DOHH2 (cell line): ENCODE measurements around the gene ATG4B.

Source experiments
- H3F3A ChIP-seq: fragments of 200-600 bp; sonication (generic), shearing (Covaris generic); 2 replicates; pipeline ENCODE4 v1.6.0; 2016; ENCODE audit warnings: antibody characterized with exemption, mild to moderate bottlenecking; ENCODE audit not compliant: control insufficient read depth, insufficient read depth
- H3K27ac ChIP-seq: fragments of 200-600 bp; sonication (generic); 2 replicates; pipeline ENCODE4 v1.5.1; 2014; ENCODE audit warnings: low read depth, mild to moderate bottlenecking, low read length, moderate library complexity
- H3K27me3 ChIP-seq: fragments of 200-600 bp; sonication (generic); 2 replicates; pipeline ENCODE4 v1.6.1; 2014; ENCODE audit warnings: mild to moderate bottlenecking, low read length, mixed read lengths; ENCODE audit not compliant: control insufficient read depth
- H3K36me3 ChIP-seq: fragments of 200-600 bp; sonication (generic); 2 replicates; pipeline ENCODE4 v1.6.1; 2014; ENCODE audit warnings: mild to moderate bottlenecking, low read length, moderate library complexity, mixed read lengths; ENCODE audit not compliant: control insufficient read depth
- H3K4me1 ChIP-seq: fragments of 200-600 bp; sonication (generic); 2 replicates; pipeline ENCODE4 v1.6.1; 2014; ENCODE audit warnings: mild to moderate bottlenecking, low read length, mixed read lengths; ENCODE audit not compliant: control insufficient read depth
- H3K4me2 ChIP-seq: fragments of 200-600 bp; sonication (generic); 2 replicates; pipeline ENCODE4 v1.6.0; 2014; ENCODE audit warnings: mild to moderate bottlenecking, low read length, moderate library complexity
- H3K4me3 ChIP-seq: fragments of 200-600 bp; sonication (generic); 2 replicates; pipeline ENCODE4 v1.5.1; 2014; ENCODE audit warnings: mild to moderate bottlenecking, low read length, mixed read lengths
- H3K79me2 ChIP-seq: fragments of 200-600 bp; sonication (generic); 2 replicates; pipeline ENCODE4 v1.6.1; 2014; ENCODE audit warnings: mild to moderate bottlenecking, low read length, mixed read lengths; ENCODE audit not compliant: control insufficient read depth
- H3K9me2 ChIP-seq: fragments of 200-600 bp; sonication (generic); replicated peaks from 2 replicates; pipeline ENCODE4 v1.6.1; 2014; ENCODE audit warnings: mild to moderate bottlenecking, low read length, mixed read lengths; ENCODE audit not compliant: control insufficient read depth
- H3K9me3 ChIP-seq: fragments of 200-600 bp; sonication (generic); 2 replicates; pipeline ENCODE4 v1.6.1; 2014; ENCODE audit warnings: antibody characterized with exemption, low read length, mixed read lengths; ENCODE audit not compliant: control insufficient read depth, insufficient read depth
- H4K20me1 ChIP-seq: fragments of 200-600 bp; sonication (generic); 2 replicates; pipeline ENCODE4 v1.6.0; 2014; ENCODE audit warnings: low read depth, mild to moderate bottlenecking, antibody characterized with exemption, low read length, moderate library complexity; ENCODE audit not compliant: control insufficient read depth, insufficient read depth
- CTCF ChIP-seq: fragments of 200-600 bp; sonication (generic); IDR thresholded peaks from one replicate; pipeline ENCODE4 v1.5.1; 2014; ENCODE audit warnings: antibody characterized with exemption, mild to moderate bottlenecking, low read depth, low read length; ENCODE audit not compliant: poor library complexity, severe bottlenecking
- EZH2phosphoT487 ChIP-seq: fragments of 200-600 bp; sonication (generic); IDR thresholded peaks from 2 replicates; pipeline ENCODE4 v1.6.1; 2017; ENCODE audit warnings: borderline replicate concordance, mild to moderate bottlenecking, antibody characterized with exemption, low read length, moderate library complexity, mixed read lengths

The ATG4B gene

GRCh38 chr2:241701149-241701398 lies 63.6 kb downstream of the ATG4B start:
- Histone ChIP-seq H3K4me3 (peak overlapping the region; percentile 88), H3K79me2 (peaks cover 34% of the 10 kb centered on the region), H3F3A (peaks cover 21% of the 10 kb centered on the region), H3K27ac (peak overlapping the region; percentile 83), H3K27me3 (no peaks in the 10 kb centered on the region), H3K4me2 (peak overlapping the region; percentile 82), H3K9me2 (no peaks in the 10 kb centered on the region), H3K9me3 (peaks cover 4% of the 10 kb centered on the region), H3K36me3 (peaks cover 21% of the 10 kb centered on the region), H4K20me1 (0 out of 2 replicates have a peak, but pooled peaks cover 4% of the 10 kb centered on the region), H3K4me1 (peaks cover 20% of the 10 kb centered on the region)
- no peak for TF ChIP-seq EZH2phosphoT487
- peak; percentile 45 for TF ChIP-seq CTCF

- no peaks in the 10 kb centered on the region for H3K9me2 ChIP-seq
- peak within 1 kb of the TSS; percentile 82 for H3K4me2 ChIP-seq
- H4K20me1 ChIP-seq, result 0 out of 2 replicates have a peak, but pooled peaks cover 4% of the 10 kb centered on the region
- H3K36me3 ChIP-seq, result peaks cover 26% of the 10 kb centered on the region
- H3K4me3 ChIP-seq, result peak within 1 kb of the TSS; percentile 88
- peak within 1 kb of the TSS; percentile 83 for H3K27ac ChIP-seq
- TF ChIP-seq EZH2phosphoT487, result no peak
- no peak for TF ChIP-seq CTCF
- H3K9me3 ChIP-seq, result peaks cover 9% of the 10 kb centered on the region
- H3F3A ChIP-seq, result peaks cover 21% of the 10 kb centered on the region
- H3K4me1 ChIP-seq, result peaks cover 20% of the 10 kb centered on the region
- peaks cover 34% of the 10 kb centered on the region for H3K79me2 ChIP-seq
- H3K27me3 ChIP-seq, result no peaks in the 10 kb centered on the region
Observed at GRCh38 chr2:241701399-241702154, 64.1 kb downstream of the ATG4B start, which contains the start of gene ING5. ING5 (plus strand) TSS chr2:241702039; CDS start chr2:241702066, 27 bp downstream.

- 0 out of 2 replicates have a peak, but pooled peaks cover 4% of the 10 kb centered on the region for H4K20me1 ChIP-seq
- H3K9me2 ChIP-seq, result no peaks in the 10 kb centered on the region
- H3K9me3 ChIP-seq, result peaks cover 11% of the 10 kb centered on the region
- H3K36me3 ChIP-seq, result peaks cover 33% of the 10 kb centered on the region
- H3K79me2 ChIP-seq, result peaks cover 34% of the 10 kb centered on the region
- peak overlapping the region; percentile 83 for H3K27ac ChIP-seq
- peak overlapping the region; percentile 75 for H3K4me2 ChIP-seq
- H3K4me1 ChIP-seq, result peaks cover 20% of the 10 kb centered on the region
- TF ChIP-seq CTCF (peak; percentile 89), EZH2phosphoT487 (no peak)
- peak overlapping the region; percentile 88 for H3K4me3 ChIP-seq
- no peaks in the 10 kb centered on the region for H3K27me3 ChIP-seq
- H3F3A ChIP-seq, result peaks cover 20% of the 10 kb centered on the region
Observed at GRCh38 chr2:241702155-241703031, 64.9 kb downstream of the ATG4B start.
